Gastrocnemius medialis (tissue), 4 donors: ENCODE data around the gene THSD4.

ENCODE experiments used
- CTCF ChIP-seq, 5 experiments: fragments of 450-650 bp in 3 of 5; fragments of 200-600 bp in 2 of 5; sonication (generic) in 2 of 5; IDR thresholded peaks in 4 of 5; conservative IDR thresholded peaks in 1 of 5; 1 replicate in 4 of 5; 2 replicates in 1 of 5; pipeline ENCODE4 v1.5.1; 2016 to 2019; ENCODE audit warnings: antibody characterized with exemption in 5 of 5, mild to moderate bottlenecking in 3 of 5, moderate library complexity in 3 of 5
- POLR2A ChIP-seq, 2 donors: fragments of 450-650 bp; IDR thresholded peaks; one replicate each; pipeline ENCODE4 v1.6.1; 2017; ENCODE audit warnings: antibody characterized with exemption in 2 of 2, mild to moderate bottlenecking in 2 of 2, moderate library complexity in 2 of 2

- TF ChIP-seq CTCF (IDR thresholded peaks at IDR 0.05 in 4 of 5, conservative IDR thresholded peaks at IDR 0.05 in 1 of 5) (no peak), POLR2A (IDR thresholded peaks at IDR 0.05) (no peak)
These were observed 65.9 kb downstream of the THSD4 start for GRCh38 chr15:71180986-71181853.
